ENCODE measurements around the gene BORA.
A peak's percentile ranks its signal among the peaks of the same experiment; 100 is the strongest.
"Not testable (repeated sequence)": the region's sequence is repeated elsewhere in the genome, so short reads cannot be mapped to it uniquely, and the experiment has no call there.

The BORA gene

GRCh38 chr13:72727417-72728289 is at the start of gene BORA, which contains the start of gene MZT1:
TSS of gene BORA (plus strand) at chr13:72727923. CDS start at chr13:72728941, 1,018 bp downstream.
TSS of gene MZT1 (minus strand) at chr13:72727629. CDS start at chr13:72727602, 27 bp downstream.
- DNase-seq: peak; percentile 89 to 92

GRCh38 chr13:72678312-72678711 is 49.4 kb upstream of the BORA start:
- no peak for DNase-seq

- DNase-seq: no peak
Observed at GRCh38 chr13:72680353-72680752, 47.4 kb upstream of the BORA start.

GRCh38 chr13:72686766-72687165 is 41.0 kb upstream of the BORA start:
- DNase-seq: no peak

GRCh38 chr13:72689181-72689696 is 38.5 kb upstream of the BORA start:
- DNase-seq: no peak

- DNase-seq: no peak
Observed at GRCh38 chr13:72692884-72693514, 34.7 kb upstream of the BORA start.

GRCh38 chr13:72693832-72694231 is 33.9 kb upstream of the BORA start:
- DNase-seq: no peak

- DNase-seq: no peak
Observed at GRCh38 chr13:72694314-72694713, 33.4 kb upstream of the BORA start.

GRCh38 chr13:72696579-72696978 is 31.1 kb upstream of the BORA start:
- no peak for DNase-seq

GRCh38 chr13:72698164-72698563 is 29.6 kb upstream of the BORA start:
- DNase-seq: no peak

GRCh38 chr13:72700509-72700908 is 27.2 kb upstream of the BORA start:
- DNase-seq: no peak

- no peak for DNase-seq
Observed at GRCh38 chr13:72716776-72717175, 10.9 kb upstream of the BORA start.

- DNase-seq: not testable (repeated sequence)
Observed at GRCh38 chr13:72726185-72726584, 1.5 kb upstream of the BORA start.

- DNase-seq: no peak
Observed at GRCh38 chr13:72726726-72727416, 852 bp upstream of the BORA start.

GRCh38 chr13:72728290-72728605 is 525 bp downstream of the BORA start:
- no peak for DNase-seq

- DNase-seq: no peak
Observed at GRCh38 chr13:72737033-72737432, 9.3 kb downstream of the BORA start.

GRCh38 chr13:72740015-72740414 is 12.3 kb downstream of the BORA start:
- no peak for DNase-seq

- no peak for DNase-seq
Observed at GRCh38 chr13:72745260-72745659, 17.5 kb downstream of the BORA start.

- no peak for DNase-seq
Observed at GRCh38 chr13:72751220-72751619, 23.5 kb downstream of the BORA start.

GRCh38 chr13:72754111-72754510 is 26.4 kb downstream of the BORA start:
- DNase-seq: no peak

- DNase-seq: no peak
Observed at GRCh38 chr13:72757792-72758535, 30.2 kb downstream of the BORA start.

GRCh38 chr13:72760189-72760588 is 32.5 kb downstream of the BORA start:
- no peak for DNase-seq

GRCh38 chr13:72763411-72763810 is 35.7 kb downstream of the BORA start:
- DNase-seq: no peak

All from hippocampal formation (tissue), 2 donors.